ACHN (cell line): ENCODE measurements around the gene FHIT.

Experiments used
- DNase-seq: peaks from one replicate; pipeline ENCODE4 v3.0.0-alpha.2; 2015
- in situ Hi-C: cut with HindIII; loops from 2 replicates; pipeline ENCODE4 v1.10.0; 2017; ENCODE audit warnings: low sequenced_read_pairs, low pct_ligation_motif_present, low pct_unique_long_range_greater_than_20kb

Gene FHIT

DNA sequence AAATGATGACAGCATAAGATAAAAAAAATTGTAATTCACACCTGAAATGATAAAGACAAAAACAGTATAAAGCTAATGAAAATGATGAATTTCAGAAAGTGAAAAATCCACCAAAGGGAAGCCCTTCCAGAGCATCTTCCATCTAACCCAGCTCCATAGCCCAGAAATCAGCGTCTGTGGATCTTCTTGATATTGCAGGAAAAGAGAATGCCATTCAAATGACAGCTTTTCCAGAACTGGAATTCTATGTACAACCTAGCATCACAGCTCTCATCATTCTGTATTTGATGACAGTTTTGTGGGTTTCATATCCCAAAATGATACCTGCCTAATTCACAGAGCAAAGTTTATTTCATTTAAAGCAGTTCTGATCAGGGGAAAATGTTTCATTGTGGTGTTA, 267.3 kb downstream of the FHIT start:
- DNase-seq = peak; percentile 4
- in situ Hi-C loops = no loop called here

DNA sequence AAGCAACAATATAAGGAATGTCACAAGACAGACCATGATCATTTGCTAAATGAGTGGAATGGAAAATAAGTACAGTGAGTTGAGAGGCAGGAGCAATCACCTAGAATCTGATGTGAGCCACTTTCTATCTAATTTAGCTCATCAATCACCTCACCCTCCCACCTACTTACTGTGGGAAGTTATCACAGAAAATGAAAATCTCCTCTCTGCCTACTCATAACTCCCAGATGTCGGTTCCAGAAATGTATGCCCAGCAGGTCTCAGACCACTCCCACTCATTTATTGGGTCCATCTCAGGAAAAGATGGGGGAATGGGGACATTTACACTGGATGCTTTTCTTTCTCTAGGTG, 270.9 kb downstream of the FHIT start:
- in situ Hi-C loops = no loop called here
- no peak for DNase-seq

DNA sequence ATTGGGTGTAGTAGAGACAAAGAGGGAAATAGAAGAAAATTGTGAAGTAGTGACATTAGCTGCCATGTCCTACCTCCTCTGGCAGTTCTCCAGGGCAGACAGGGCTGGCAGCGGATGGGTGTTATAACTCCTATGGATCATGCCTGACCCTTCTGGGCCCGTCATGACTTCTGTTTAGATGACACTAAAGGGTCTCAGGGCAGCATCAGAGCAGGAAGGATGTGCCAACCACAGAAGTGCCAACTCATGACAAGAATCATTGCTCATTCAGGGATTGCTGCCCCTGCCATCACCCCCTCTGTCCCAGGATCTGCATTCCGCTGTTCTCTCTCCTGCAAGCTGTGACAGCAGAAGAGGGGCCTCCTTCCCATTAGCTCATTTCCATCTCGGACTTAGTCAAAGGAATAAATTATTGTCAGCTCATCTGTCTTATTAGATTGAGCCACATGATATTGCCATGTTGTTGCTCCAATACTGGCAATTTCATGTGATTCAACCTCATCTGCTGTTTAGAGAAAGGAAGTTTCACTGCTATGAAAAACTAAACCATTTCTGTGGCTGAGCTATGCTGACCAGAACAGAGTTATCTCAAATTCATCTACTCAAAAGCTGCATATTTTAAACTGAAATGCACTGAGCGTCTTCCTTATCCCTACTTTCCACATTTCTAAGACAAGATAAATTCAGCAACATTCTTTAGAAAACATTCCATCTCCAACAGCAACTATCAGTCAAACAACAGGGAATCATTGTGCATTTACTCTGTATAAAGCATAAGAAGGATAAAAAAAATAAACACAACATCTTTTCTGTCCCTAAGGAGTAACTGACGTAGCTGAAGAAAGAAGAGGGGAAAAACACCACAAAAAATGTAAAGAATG, 271.6 kb downstream of the FHIT start:
- DNase-seq = no peak
- in situ Hi-C loops = no loop called here

DNA sequence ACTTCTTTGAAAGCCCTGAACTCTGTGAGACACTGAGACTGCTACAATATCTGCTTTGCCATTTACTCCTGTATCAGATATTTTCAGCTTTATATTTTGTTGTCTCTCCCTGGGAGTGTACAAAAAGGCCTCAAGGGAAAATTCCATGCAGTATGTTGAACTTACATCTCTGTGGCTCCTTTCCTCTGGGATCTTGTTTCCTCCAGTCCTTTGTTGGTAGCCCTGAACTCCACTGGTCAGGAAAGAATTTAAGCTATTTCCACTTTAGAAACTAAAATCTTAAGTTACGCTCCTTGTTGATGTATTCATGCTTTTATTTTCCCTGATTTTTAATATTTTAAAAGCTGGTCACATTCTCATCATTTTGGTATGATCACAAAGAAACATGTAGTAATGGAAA, 277.9 kb downstream of the FHIT start:
- in situ Hi-C loops = no loop called here
- DNase-seq = no peak

DNA sequence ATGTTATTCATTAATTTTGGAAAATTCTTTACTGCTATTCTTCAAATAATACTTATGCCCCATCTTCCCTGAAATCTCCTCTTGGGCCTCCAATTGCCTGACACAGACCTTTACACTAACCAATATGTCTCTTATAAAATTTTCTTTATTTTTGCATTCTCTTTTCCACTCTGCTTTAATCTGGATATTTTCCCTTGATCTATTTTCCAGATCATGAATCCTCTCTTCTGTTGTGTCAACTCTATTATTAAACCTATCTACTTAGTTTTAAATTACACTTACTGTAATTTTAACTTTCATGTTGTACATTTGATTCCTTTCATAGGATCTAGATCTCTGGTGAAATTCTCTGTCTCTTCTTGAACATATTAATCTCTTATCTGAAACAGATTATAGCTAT, 278.7 kb downstream of the FHIT start:
- DNase-seq = no peak
- in situ Hi-C loops = no loop called here

DNA sequence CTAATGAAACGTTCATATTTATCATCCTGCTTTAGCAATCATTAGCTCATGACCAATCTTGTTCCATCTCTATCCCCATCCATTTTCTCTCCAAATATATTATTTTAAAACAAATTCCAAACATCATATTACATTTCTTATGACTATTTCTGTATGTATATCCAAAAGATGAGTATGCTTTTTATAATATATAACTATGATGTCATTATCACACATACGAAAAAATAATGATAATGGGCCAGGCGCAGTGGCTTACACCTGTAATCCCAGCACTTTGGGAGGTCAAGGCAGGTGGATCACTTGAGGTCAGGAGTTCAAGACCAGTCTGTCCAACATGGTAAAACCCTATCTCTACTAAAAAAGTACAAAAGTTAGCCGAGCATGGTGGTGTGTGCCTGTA, 280.4 kb downstream of the FHIT start:
- in situ Hi-C loops = no loop called here
- DNase-seq = no peak

DNA sequence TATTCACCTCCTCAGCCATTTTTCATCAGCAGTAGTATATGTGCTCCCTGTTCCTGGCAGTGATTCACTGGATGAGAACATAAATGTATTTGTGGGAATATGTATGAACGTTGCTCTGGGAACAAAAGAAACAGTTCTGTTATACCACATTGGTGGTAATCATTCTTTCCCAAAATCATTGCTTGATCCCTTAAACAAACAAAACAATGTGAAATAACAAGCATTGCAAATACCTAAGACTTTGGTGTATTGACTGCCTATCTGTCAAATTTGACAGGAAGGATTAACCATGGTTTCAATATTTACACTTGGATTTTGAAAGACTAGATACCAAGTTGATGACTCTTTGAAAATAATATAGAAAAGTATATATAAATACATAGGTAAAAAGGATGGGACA, 284.1 kb downstream of the FHIT start:
- DNase-seq = no peak
- in situ Hi-C loops = no loop called here

DNA sequence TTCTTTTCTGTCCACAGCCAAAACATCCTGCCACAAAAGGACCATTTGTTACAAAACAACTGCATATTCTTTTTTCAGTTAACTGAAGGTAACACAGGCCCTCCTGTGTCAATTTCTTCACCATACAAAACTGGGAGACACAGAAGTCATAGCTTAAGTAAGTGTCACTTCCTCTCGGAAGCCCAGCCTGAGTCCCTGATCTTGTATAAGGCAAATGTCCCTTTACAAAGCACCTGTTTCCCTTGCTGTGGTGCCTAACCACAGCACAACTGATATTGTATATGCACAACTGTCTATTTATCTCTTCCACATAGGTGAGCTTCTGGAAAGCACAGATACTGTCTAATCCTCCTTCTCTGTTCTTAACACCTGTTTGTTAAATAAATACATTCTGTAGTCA, 293.7 kb downstream of the FHIT start:
- DNase-seq = no peak
- in situ Hi-C loops = no loop called here

DNA sequence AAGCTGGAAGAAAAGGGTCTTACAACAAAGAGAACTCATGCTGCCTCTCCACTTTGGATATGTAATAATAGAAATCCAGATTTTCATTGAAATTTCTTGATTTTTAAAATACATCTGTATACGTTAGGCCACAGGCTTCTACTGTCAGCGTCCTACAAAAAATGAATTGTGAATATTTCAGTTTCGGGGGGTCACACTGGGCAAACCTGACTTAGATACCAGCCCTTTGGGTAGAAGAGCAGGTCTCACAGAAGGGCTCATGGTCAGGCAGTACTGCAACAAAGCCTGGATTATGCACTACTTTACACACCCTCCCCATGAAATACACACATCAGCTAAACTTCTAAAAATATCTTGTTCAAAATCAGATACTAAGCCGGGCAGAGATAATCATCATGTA, 294.5 kb downstream of the FHIT start:
- in situ Hi-C loops = no loop called here
- DNase-seq = no peak

DNA sequence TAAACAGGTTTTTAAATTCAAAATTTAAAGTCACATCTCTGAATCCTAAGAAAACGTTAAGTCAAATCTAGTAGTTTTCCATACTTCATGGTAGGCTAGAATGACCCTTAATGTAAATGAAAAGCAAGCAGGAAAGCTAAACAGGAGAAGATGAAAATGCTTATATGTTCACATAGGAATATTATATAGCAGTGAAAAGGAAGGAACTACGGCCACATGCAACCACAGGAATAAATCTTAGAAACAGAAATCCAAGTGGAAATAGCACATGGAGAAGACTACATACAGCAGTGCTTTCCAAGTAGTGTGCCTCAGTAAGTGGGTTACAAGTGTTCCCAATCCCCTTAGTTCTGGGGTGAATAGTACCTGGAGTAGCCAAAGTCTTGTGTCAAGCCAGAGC, 296.2 kb downstream of the FHIT start:
- in situ Hi-C loops = no loop called here
- DNase-seq = no peak

DNA sequence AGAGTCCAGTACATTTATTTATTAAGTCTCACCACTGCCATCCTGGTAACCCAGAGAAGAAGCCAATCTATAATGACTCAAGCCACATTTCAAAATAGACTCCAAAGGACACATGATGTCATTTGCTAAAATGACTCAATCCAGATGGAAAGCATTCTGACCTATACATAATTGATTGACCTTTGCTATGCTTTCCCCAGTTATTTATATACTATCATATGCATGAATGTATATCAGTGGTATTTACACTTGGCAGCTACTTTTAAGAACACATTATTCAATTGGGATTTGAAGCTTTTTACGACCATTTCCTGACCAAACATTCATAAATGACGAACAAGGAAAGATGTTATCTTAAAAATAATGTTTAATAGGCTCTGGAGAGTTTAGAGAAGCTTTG, 297.2 kb downstream of the FHIT start:
- DNase-seq = no peak
- in situ Hi-C loops = no loop called here

DNA sequence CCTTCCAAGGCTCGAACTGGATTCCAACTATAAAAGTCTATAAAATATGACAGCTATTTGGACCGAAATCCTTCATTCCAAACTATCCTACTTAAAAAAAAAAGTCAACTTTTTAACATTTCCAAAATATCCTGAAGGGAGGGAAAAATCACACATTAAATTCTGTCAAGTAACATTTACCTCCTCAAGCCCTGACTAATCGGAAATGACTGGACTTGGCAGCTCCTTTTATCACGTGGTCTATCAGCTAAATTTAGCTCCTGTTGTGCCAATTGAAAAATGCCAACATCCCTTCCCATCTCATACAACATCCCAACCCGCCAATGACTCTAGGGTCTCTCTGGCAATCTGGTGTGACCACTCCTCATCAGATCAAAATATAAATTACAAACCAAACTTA, 297.9 kb downstream of the FHIT start:
- in situ Hi-C loops = no loop called here
- no peak for DNase-seq

DNA sequence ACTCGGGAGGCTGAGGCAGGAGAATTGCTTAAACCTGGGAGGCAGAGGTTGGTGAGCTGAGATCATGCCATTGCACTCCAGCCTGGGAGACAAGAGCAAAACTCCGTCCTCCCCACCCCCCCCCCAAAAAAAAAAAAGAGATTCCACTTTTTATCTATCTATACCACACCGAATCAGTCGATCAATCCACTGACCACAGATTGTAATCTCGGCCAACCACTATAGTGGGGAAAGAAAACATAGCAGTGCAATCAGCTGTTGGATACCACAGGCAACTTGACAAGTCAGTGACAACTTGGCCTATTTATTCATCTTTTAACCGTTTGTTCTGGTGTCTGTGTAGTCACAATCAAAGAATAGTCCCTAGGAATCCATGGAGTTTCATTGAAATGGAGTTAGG, 299.2 kb downstream of the FHIT start:
- DNase-seq = no peak
- in situ Hi-C loops = no loop called here

DNA sequence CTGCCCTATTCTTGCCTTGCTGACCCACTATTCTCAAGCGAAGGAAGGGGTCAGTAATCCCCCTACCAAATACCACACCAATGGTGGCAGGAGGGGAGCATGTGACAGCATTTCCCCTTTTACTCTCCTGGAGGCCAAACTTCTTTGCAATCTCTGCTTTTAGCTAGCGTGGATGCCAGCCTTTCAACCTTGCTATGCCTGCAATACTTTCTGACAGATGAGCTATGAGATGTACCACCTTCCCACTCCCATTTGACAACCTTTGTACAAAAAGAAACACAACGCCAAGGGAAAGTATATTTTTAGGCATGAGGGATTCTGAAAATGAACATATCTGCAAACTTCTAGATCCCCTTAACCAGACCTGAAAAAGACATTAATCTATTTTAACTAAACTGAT, 302.1 kb downstream of the FHIT start:
- in situ Hi-C loops = no loop called here
- no peak for DNase-seq

DNA sequence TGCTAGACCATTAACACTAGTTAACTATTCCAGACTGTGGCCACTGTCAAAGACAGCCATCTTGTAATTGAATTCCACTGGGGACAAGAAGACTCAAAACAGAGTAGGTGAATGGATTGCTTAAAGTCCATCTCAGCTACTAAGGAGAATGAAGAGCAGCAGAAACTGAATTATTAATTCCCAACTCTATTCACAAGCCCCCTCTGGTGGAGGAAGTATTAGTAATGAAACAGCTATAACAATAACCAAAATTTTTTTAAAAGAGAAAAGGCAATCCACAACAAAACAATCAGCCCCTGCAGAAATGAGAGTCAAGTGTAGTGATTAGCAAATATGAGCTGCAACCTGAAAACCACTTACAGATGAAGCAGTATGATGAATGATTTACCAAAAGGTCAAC, 302.8 kb downstream of the FHIT start:
- in situ Hi-C loops = no loop called here
- DNase-seq = peak; percentile 27

DNA sequence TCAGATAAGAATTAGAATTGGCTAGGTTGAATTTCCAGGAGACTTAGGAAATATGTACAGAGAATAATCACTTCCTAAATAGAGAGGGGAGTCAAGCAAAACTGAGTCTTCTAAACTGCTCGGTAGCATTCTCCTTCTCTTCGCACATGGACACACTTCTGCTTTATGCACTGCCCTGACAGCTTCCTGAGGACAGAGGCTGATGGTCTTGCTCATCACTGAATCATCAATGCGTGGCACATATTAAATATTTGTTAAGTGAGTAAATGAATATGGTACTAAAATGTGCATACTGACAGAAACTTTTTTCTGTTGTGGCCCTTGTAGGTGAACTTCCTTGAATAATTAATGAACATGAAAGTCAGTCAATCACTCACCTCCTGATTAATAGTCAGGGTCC, 315.5 kb downstream of the FHIT start:
- in situ Hi-C loops = no loop called here
- peak; percentile 52 for DNase-seq

DNA sequence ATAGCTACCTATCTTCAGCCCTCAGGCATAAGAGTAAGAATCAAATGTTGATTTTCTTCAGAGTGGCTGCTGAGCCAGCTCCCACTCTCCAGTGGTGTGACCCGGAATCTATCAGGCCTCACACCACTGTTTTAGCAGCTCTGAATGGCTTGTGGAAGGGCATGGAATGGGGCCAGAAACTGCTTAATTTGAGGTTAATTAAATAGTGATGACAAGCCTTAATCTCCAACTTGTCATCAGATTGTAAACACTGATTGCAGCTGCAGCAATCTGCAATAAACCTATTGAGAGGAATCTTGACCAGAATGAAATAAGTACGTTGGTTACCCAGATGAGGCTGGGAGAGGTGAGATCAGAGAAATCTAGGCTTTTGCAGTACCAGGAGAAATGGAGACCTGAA, 317.4 kb downstream of the FHIT start:
- DNase-seq = no peak
- in situ Hi-C loops = no loop called here

DNA sequence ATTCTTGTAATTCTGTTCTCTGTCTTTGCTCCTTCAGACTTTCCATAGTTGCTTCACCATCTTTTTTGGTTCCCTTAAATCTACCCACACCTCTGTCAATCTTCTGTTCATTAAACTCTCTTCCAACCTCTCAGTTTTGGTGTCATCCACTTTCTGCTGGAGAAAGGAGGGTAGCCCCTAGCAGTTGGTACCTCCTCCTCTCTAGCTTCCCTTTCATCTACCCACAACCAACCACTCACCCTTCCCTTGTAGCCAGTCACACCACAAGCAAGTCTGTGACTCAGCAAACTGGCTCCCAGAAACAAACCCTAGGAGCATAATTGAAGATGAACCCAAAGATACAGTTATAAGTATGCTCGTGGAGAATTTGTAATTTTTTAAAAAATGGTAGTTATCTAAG, 318.6 kb downstream of the FHIT start:
- in situ Hi-C loops = no loop called here
- no peak for DNase-seq

DNA sequence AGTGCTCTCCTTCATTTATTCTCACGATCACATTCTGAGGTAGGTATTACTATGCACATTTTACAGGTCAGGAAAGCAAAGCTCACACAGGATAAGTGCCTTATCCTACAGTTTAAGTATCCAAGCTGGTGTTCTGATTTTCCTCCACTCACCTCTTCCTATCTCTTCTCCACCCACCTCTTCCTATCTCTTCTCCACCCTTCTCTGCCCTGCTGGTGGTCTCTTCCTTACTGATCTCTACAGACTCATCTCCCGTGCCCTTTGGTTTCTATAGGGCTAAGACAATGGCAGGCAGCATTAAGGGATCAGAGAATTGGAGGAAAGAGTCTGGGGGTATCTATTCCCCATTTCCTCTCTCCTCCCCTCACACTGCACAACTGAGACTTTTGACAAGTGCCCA, 319.1 kb downstream of the FHIT start:
- DNase-seq = no peak
- in situ Hi-C loops = no loop called here

DNA sequence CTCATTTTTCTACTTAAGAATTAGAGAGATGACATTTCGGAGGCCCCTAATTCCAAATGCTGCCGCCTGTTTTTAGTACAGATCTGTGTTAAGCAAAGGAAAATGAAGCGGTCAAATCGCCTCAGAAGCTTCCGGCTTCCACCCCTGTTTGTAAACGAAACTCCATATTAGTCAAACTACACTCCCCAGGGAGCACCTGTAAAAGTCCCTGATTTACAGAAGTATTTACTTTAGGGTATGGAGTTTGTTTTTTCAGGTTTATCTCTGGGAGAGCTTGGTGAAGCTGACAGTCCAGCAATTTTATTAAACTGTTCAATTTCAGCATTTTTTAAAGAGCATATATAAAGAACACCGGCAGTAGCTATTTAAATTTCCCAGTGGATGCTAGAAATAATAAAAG, 319.8 kb downstream of the FHIT start:
- DNase-seq = no peak
- in situ Hi-C loops = no loop called here

DNA sequence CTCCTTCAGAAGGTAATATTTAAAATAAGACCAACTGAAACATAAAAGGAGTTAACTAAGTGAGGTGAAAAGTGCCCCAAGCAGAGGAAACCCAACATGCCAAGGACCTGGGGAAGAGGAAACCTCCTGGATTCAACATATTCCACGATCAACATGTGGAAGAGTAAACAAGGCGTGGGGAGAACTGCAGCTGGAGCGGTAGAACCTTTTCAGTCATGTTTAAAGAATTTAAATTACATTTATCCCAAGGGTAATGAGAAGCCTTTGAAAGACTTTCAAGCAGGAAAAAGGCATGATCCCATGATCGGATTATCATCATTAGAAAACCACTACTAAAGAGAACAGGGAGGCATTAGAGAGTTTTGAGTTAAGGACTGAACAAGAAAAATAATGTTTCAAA, 330.7 kb downstream of the FHIT start:
- in situ Hi-C loops = no loop called here

More for the DNA sequence above, 330.7 kb downstream of the FHIT start:
- DNase-seq = no peak
